ENCODE results near the gene PPP1R18.

The PPP1R18 gene

DNA sequence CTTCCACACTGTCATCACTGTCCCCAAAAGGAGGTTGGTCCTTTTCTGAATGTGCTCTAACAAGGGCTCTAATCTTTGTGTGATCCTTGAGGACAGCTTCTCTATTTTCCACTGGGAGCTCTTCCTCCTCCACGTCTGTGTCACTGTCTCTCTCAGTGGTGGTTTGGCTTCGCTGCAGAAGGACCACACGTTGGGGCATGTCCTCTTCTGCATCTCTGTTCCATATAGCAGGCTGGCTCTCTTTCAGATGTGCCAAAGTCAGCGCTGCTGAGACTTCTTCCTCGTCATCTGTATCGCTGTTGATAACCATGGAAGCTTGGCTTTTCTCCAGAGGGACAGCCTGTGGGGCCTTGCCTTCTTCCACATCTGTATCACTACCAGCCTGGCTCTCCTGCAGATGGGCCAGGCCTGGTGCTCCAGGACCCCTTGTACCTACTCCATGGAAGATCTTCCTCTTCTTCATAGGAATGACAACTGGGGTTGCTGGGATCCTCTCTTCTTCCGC lies 26.0 kb upstream of the PPP1R18 start:
- DNase-seq, result no peak
- Mint-ChIP-seq H3K9me3 (peaks cover 0 to 9% of the 10 kb centered on the region in 2 donors), H3K36me3 (ENCODE audit: insufficient read depth) (peaks cover 31% of the 10 kb centered on the region), H3K27ac (peak overlapping the region; percentile 65 to 78), H3K4me3 (peak overlapping the region; percentile 21 to 68), H3K27me3 (no peaks in the 10 kb centered on the region), H3K4me1 (ENCODE audit: low read depth in 2 of 2) (peaks cover 25 to 34% of the 10 kb centered on the region in 2 donors)
- ATAC-seq (replicated peaks), result no peak

- Mint-ChIP-seq H3K4me3 (peak overlapping the region; percentile 46 to 68), H3K36me3 (ENCODE audit: insufficient read depth) (peaks cover 25% of the 10 kb centered on the region)
These were observed 25.4 kb upstream of the PPP1R18 start for GRCh38 chr6:30711758-30712380.

GRCh38 chr6:30709101-30709868 lies 22.8 kb upstream of the PPP1R18 start:
- no peak for ATAC-seq (replicated peaks)
- no peak overlapping the region for H3K4me3 Mint-ChIP-seq
- peaks cover 21% of the 10 kb centered on the region for H3K36me3 Mint-ChIP-seq (ENCODE audit: insufficient read depth)
- H3K9me3 Mint-ChIP-seq, result no peaks in the 10 kb centered on the region
- H3K4me1 Mint-ChIP-seq (ENCODE audit: low read depth in 2 of 2), result peaks cover 18 to 22% of the 10 kb centered on the region in 2 donors
- no peaks in the 10 kb centered on the region for H3K27me3 Mint-ChIP-seq
- H3K27ac Mint-ChIP-seq, result peak overlapping the region in 1 of 2 donors; percentile 59
- DNase-seq, result no peak

More at GRCh38 chr6:30711758-30712380, 25.4 kb upstream of the PPP1R18 start:
- Mint-ChIP-seq H3K27ac (peak overlapping the region; percentile 65 to 78), H3K4me1 (ENCODE audit: low read depth in 2 of 2) (peaks cover 21 to 30% of the 10 kb centered on the region in 2 donors), H3K27me3 (no peaks in the 10 kb centered on the region), H3K9me3 (peaks cover 0 to 4% of the 10 kb centered on the region in 2 donors)
- ATAC-seq (replicated peaks), result peak; percentile 78
- DNase-seq, result no peak

DNA sequence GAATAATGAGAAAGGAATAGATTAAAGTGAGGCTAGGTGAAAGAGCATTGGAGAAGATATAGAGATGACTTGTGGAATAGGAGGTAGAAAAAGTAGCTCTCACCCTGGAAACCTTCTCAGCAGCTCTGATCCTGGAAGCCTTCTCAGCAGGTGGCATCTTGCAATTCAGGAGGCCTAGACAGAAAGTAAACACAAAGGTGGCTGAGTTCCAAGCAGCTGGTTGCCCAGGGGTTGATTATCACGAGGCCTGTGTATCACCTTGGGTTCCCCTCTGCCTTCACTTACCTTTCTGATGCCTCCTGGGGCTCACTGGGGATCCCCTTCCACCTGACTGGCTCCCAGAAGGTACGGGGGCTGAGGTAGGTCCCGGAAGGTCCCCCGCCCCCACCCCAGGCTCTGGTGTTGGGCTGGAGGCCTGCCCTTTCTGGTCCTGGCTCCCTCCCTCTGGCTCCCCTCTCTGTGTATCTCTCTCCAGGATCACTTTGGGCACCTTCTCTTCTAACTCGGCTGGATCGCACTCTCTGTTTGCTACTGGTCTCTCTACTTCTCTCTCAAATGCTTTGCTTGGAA lies 20.9 kb upstream of the PPP1R18 start:
- Mint-ChIP-seq H3K27me3 (no peaks in the 10 kb centered on the region), H3K9me3 (no peaks in the 10 kb centered on the region)

DNA sequence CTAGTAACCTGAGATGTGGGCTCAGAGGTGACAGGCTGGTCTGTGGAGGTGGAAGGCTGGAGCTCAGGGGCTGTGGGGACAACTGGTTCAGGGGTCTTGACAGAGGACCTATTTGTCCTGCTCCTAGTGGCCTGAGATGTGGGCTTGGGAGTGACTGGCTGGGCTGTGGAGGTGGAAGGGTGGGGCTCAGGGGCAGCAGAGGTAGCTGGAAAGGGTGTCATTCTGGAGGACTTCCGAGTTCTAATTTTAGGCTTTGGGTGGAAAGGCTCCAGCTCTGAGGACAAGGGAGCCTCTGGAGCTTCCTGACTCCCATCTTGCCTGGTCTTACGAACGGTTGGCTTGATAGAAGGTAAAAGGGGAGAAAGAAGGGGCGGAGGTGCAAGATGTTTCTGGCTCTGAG lies 19.2 kb upstream of the PPP1R18 start:
- DNase-seq (no peak), ATAC-seq (replicated peaks) (no peak)
- Mint-ChIP-seq H3K4me3 (no peak overlapping the region), H3K36me3 (ENCODE audit: insufficient read depth) (peaks cover 29% of the 10 kb centered on the region), H3K4me1 (ENCODE audit: low read depth in 2 of 2) (peaks cover 3 to 9% of the 10 kb centered on the region in 2 donors), H3K27me3 (no peaks in the 10 kb centered on the region), H3K9me3 (no peaks in the 10 kb centered on the region), H3K27ac (peak overlapping the region in 1 of 2 donors; percentile 59)

More for the DNA sequence above, 20.9 kb upstream of the PPP1R18 start:
- peaks cover 26% of the 10 kb centered on the region for H3K36me3 Mint-ChIP-seq (ENCODE audit: insufficient read depth)
- ATAC-seq (replicated peaks) (no peak), DNase-seq (no peak)
- H3K4me1 Mint-ChIP-seq (ENCODE audit: low read depth in 2 of 2), result peaks cover 7 to 18% of the 10 kb centered on the region in 2 donors
- no peak overlapping the region for H3K4me3 Mint-ChIP-seq
- peak overlapping the region in 1 of 2 donors; percentile 59 for H3K27ac Mint-ChIP-seq

- H3K4me1 Mint-ChIP-seq (ENCODE audit: low read depth in 2 of 2), result peaks cover 3 to 9% of the 10 kb centered on the region in 2 donors
- ATAC-seq (replicated peaks), result no peak
- DNase-seq, result no peak
- H3K4me3 Mint-ChIP-seq, result no peak overlapping the region
- H3K9me3 Mint-ChIP-seq, result no peaks in the 10 kb centered on the region
- H3K27ac Mint-ChIP-seq, result peak overlapping the region; percentile 9 to 27
- no peaks in the 10 kb centered on the region for H3K27me3 Mint-ChIP-seq
- peaks cover 31% of the 10 kb centered on the region for H3K36me3 Mint-ChIP-seq (ENCODE audit: insufficient read depth)
These were observed 17.4 kb upstream of the PPP1R18 start for GRCh38 chr6:30703821-30704220.

GRCh38 chr6:30703011-30703410 lies 16.6 kb upstream of the PPP1R18 start:
- H3K27me3 Mint-ChIP-seq, result no peaks in the 10 kb centered on the region
- peaks cover 31% of the 10 kb centered on the region for H3K36me3 Mint-ChIP-seq (ENCODE audit: insufficient read depth)
- no peak for ATAC-seq (replicated peaks)
- peaks cover 3 to 8% of the 10 kb centered on the region in 2 donors for H3K4me1 Mint-ChIP-seq (ENCODE audit: low read depth in 2 of 2)
- no peaks in the 10 kb centered on the region for H3K9me3 Mint-ChIP-seq
- DNase-seq, result no peak
- no peak overlapping the region for H3K27ac Mint-ChIP-seq
- no peak overlapping the region for H3K4me3 Mint-ChIP-seq

- H3K27ac Mint-ChIP-seq, result no peak overlapping the region
- no peak for DNase-seq
- no peak overlapping the region for H3K4me3 Mint-ChIP-seq
- H3K36me3 Mint-ChIP-seq (ENCODE audit: insufficient read depth), result peaks cover 23% of the 10 kb centered on the region
- no peaks in the 10 kb centered on the region for H3K9me3 Mint-ChIP-seq
- H3K4me1 Mint-ChIP-seq (ENCODE audit: low read depth in 2 of 2), result peaks cover 2 to 3% of the 10 kb centered on the region in 2 donors
- ATAC-seq (replicated peaks), result no peak
- no peaks in the 10 kb centered on the region for H3K27me3 Mint-ChIP-seq
These were observed 13.9 kb upstream of the PPP1R18 start for GRCh38 chr6:30700340-30700739.

GRCh38 chr6:30696432-30696831 lies 10.0 kb upstream of the PPP1R18 start:
- no peak for ATAC-seq (replicated peaks)
- H3K4me3 Mint-ChIP-seq, result no peak overlapping the region
- H3K27ac Mint-ChIP-seq, result no peak overlapping the region
- no peaks in the 10 kb centered on the region for H3K9me3 Mint-ChIP-seq
- H3K36me3 Mint-ChIP-seq (ENCODE audit: insufficient read depth), result peaks cover 17% of the 10 kb centered on the region
- H3K27me3 Mint-ChIP-seq, result no peaks in the 10 kb centered on the region
- DNase-seq, result no peak
- H3K4me1 Mint-ChIP-seq (ENCODE audit: low read depth in 2 of 2), result peaks cover 0 to under 1% of the 10 kb centered on the region in 2 donors

DNA sequence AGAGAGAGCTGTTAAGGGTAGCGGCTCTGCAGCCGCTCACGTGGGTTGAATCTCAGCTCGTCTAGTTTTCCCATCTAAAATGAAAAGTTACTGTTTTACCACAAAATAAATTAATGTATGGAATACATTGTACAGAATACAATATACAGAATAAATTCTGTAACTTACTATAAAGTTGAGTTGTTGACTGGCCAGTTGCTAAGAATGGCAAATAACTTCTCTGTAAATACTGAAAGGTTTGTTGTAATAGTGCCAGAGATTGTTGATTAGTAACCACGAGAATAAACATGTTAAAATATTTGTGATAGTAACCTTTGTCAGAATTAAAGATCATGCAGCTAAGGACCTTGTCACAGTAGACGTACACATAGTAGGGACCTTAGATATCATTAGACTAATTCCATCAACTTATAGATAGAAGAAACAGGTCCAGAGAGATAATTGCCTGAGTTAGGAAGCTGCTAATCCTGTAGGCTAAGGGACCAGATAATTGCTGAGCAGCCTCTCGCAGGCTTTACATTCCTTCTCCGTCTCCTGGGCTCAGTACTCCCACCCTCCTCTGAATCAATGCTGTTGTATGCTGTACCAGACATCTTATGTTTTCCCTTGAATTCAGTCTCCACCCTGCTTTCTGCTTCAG lies 4.9 kb upstream of the PPP1R18 start:
- Mint-ChIP-seq H3K9me3 (no peaks in the 10 kb centered on the region), H3K4me3 (peak overlapping the region; percentile 76 to 97), H3K27me3 (no peaks in the 10 kb centered on the region), H3K36me3 (ENCODE audit: insufficient read depth) (peaks cover 10% of the 10 kb centered on the region), H3K27ac (peak overlapping the region; percentile 96 to 98), H3K4me1 (ENCODE audit: low read depth in 2 of 2) (peaks cover 32 to 40% of the 10 kb centered on the region in 2 donors)
- DNase-seq, result no peak
- ATAC-seq (replicated peaks), result no peak

DNA sequence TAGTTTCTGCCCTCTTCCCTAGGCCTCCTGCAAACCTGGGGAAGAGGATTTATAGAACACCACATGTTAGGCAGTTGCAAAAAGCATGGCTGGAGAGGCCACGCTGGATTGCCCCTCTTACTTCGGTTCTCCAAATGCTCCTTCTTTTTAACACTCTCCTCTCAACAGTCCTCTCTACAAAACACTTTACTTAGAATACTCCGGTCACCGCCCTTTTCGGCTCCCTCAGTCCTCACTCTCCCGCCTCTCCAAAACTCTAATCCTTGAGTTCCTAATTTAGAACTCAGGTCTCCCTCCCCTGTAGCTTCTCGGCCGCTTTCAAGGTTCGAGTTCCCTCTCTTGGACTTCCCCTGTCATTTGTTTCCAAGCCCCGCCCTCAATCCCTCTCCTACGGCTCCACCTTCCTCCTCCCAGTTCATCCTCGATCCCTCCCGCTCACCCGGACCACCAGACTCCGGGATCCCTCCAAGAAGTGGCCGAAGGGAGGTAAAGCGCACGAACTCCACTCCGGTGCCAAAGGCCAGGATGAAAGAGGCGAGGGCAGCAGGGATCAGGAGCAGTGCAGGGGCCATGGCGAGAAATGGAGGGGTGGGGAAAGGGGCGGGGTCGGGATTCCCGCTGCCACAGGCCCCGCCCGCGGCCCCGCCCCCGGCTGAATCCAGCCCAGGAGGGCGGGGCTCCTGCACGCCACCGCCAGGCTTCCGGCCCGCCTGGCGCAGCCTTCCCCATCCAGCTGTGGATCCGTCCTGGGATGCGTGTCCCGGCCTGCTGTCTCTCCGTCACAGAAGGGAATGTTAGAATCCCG lies 4.2 kb upstream of the PPP1R18 start, which contains the start of gene NRM:
TSS of gene NRM (minus strand) at position 582 of the 805 bp plus-strand sequence. CDS start at position 572, 10 bp downstream.
- no peaks in the 10 kb centered on the region for H3K27me3 Mint-ChIP-seq

GRCh38 chr6:30689985-30690384 lies 3.5 kb upstream of the PPP1R18 start:
- no peak for ATAC-seq (replicated peaks)
- peak overlapping the region; percentile 76 to 97 for H3K4me3 Mint-ChIP-seq
- no peak for DNase-seq
- peaks cover 18% of the 10 kb centered on the region for H3K36me3 Mint-ChIP-seq (ENCODE audit: insufficient read depth)
- no peaks in the 10 kb centered on the region for H3K27me3 Mint-ChIP-seq
- H3K9me3 Mint-ChIP-seq, result no peaks in the 10 kb centered on the region
- peaks cover 39 to 53% of the 10 kb centered on the region in 2 donors for H3K4me1 Mint-ChIP-seq (ENCODE audit: low read depth in 2 of 2)
- H3K27ac Mint-ChIP-seq, result peak overlapping the region; percentile 96 to 98

More for the DNA sequence above, 4.2 kb upstream of the PPP1R18 start, which contains the start of gene NRM:
- Mint-ChIP-seq H3K36me3 (ENCODE audit: insufficient read depth) (peaks cover 11% of the 10 kb centered on the region), H3K9me3 (no peaks in the 10 kb centered on the region), H3K4me3 (peak within 1 kb of the TSS; percentile 76 to 97), H3K4me1 (ENCODE audit: low read depth in 2 of 2) (peaks cover 33 to 47% of the 10 kb centered on the region in 2 donors), H3K27ac (peak within 1 kb of the TSS; percentile 96 to 98)
- ATAC-seq (replicated peaks) (peak; percentile 21), DNase-seq (peak; percentile 30 to 41 (median 36))
